ENCODE results near the gene PDCD10. TPM values are rescaled to one million over a fixed set of nuclear protein-coding genes. Genes with fewer than 3 reads are reported as not detected.

The PDCD10 gene
- total RNA-seq, 1 donor from 2014 or later: 34.7 TPM

- no peak for DNase-seq
- intact Hi-C loops (cut with micrococcal nuclease): no loop called here
- ATAC-seq: no peak
Observed at GRCh38 chr3:167736264-167736787, 1.6 kb upstream of the PDCD10 start.

DNA sequence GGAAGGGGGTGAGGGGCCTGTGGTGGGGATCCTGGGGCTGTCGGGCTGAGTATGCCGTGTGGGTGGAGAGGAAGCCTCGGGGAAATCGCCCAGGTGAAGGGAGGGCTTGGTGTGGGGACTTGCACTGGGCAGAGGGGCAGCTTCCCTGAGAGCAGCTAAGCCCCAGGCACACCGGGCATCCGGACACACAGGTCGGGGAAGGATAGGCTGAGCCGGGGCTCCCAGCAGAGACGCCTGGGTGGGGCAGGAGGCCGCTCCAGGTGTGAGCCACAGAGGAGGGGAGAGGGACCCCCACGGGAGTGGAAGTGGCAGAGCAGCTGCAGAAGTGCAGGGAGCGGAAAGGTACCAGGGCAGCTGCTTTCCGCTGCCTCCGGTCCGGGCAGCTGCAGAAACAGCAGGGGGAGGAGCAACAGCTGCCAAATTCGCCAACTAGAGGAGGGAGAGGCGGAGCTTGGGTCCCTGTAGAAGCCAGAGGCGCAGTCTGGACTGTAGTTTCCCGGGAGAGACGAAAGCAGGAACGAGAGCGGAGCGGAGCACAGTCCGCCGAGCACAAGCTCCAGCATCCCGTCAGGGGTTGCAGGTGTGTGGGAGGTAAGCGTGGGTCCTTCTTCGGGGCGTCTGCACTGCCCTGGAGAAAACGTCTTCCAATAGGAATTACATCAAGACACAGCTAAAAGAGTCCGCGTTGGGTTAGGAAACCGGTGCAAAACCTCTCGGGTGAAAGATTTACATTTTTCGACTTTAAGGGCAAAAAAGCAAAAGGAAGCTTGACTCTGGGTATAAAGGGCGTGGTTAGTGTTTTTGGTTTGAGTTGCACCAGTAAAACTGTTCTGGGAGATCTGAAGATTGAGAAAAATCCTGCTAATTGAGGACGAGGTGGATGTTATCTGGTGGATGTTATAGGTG, 794 bp upstream of the PDCD10 start, which contains the start of gene SERPINI1:
SERPINI1 (plus strand) TSS at position 489 of the 906 bp plus-strand sequence. CDS start 53,408 bp downstream, outside the sequence.
- intact Hi-C loops (cut with micrococcal nuclease): no loop called here
- peak; percentile 88 for DNase-seq
- peak; percentile 92 for ATAC-seq

DNA sequence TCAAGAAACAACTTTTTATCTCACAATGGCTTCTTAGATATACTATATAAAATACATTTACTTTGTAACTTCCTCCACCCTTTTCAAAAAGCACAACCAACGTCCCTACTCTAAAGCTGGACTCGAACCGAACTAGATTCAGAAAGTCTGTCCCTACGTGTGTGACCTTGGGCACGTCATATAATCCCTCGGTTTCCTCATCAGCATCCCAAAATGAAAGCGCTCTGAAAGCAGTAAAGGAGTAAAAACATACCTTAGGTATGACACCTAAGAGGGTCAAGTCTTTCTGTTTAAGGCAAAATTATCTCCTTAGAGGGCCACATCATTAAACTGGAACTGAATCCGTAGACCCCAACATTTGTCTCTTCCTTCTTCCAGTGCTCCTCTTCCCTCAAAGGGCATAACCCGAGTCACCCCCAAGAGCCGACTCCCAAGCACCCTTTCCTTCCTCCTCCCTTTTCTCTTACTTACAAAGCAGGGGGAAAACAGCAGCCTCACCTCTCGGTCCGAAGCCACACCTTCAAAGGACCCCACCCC, 663 bp downstream of the PDCD10 start:
- ATAC-seq: no peak
- DNase-seq: no peak
- intact Hi-C loops (cut with micrococcal nuclease): no loop called here

DNA sequence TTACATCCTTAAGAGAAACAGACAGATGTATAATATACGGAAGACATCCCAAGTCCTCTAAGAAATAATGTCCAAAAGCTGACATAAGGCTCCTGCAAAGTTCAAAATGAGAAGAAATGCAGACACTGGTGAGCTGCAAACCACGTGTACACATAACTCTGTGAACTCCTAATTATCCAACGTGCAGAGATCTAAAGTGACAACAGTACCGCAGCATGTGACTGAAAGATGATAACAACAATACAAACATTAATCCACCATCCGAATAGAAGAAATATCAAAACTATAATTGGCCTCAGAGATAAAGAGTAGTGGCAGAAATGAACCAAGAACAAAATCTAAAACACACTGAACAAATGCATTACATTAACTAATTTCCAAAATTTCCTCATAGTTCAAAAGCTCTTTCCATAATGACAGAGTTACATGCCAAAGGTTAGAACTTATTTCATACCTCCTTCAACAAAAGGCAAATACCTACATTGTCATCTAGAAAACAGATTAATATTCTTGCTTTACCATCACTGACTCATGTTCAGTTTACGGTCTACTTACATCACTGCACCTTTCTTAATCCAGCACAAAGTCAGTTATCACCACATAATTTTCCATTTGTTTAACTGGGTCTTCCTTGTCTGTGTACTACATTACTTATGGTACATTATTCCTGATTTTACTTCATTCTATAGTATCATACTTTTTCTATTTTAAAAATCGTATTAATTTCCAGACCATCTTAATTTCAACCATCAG, 2.2 kb downstream of the PDCD10 start:
- intact Hi-C loops (cut with micrococcal nuclease): no loop called here
- ATAC-seq: no peak
- no peak for DNase-seq

DNA sequence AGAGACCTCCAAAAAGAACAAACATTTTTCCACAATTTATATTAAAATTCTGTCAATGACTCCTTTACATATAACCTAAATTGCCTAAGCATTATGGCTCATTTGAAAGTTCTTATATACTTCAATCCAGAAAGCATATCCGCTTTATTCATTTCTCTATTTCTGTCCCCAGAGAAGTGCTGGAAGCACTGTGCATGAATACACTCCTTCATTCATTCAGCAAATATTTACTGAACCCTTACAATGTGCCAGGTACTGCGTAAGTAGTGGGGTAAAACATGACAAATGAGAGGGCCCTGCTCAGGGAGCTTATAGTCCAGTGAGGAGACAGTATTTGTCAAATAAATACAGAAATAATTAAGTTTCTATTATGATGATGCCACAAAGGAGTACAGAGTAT, 3.3 kb downstream of the PDCD10 start:
- ATAC-seq: no peak
- intact Hi-C loops (cut with micrococcal nuclease): no loop called here
- DNase-seq: no peak

GRCh38 chr3:167729591-167729990, 5.1 kb downstream of the PDCD10 start:
- intact Hi-C loops (cut with micrococcal nuclease): no loop called here
- ATAC-seq (no peak), DNase-seq (no peak)

GRCh38 chr3:167728632-167729323, 5.9 kb downstream of the PDCD10 start:
- DNase-seq (no peak), ATAC-seq (peak; percentile 90)
- intact Hi-C loops (cut with micrococcal nuclease): no loop called here

DNA sequence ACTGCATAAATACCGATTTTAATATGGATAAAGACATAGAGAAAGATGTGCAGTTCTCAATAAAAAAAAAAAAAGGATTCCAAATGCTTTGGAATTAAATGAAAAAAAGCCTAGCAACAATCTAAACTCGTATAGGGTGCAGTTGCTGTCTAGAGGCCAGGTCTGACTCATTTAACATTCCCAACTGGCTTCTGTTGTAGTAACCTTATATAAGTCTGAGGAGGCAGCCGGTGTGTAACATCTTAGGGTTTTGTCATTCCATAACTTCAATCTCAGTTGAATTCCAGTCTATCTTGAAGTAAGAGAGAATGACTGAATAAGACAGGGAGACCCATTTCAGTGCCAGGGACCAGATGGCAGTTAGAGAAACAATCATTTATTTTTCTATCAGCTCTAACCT, 6.5 kb downstream of the PDCD10 start:
- ATAC-seq (peak; percentile 72), DNase-seq (no peak)
- intact Hi-C loops (cut with micrococcal nuclease): no loop called here

DNA sequence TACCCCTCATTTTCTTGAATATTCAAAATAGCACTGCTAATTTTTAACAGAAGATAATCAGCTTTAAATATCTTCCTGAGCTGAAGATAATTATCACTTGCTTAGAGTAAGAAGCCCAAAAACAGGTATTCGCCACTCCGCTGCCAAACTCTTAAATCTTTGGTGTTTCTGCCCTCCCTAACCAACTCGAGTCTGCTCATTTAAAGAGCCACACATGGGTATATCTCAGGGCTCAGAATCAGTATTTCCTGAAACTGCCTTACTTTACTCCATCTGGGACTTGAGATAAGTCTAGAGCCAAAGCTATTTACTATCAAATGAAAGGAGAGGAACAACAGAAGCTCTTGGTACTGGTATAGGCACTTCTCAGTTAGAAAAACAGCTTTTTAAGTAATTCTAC, 10.8 kb downstream of the PDCD10 start:
- ATAC-seq: no peak
- intact Hi-C loops (cut with micrococcal nuclease): no loop called here

DNA sequence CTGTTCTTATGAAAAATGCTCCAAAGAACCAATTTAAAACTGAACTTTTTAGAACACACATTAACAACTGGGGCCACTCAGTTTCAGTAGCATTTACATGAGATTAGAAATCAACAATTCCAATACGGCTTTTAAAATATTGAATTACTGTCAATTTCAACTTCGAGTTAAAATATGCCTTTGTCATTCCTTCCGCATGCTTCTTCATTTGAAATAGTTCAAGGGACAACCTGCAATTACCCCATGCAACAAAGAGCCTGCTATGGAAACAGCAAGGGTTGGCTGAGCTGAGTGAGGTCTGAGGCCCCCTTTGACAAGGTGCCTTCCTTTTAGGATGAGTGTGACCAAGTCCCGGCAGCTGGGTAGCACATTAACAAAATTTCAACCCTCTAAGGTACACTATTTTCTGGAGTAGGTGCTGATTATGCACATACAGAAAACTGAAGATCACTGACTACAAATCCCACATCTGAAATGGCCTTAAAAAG, 11.6 kb downstream of the PDCD10 start:
- intact Hi-C loops (cut with micrococcal nuclease): no loop called here
- no peak for ATAC-seq

More for the DNA sequence above, 10.8 kb downstream of the PDCD10 start:
- no peak for DNase-seq

GRCh38 chr3:167718582-167718981, 16.1 kb downstream of the PDCD10 start:
- intact Hi-C loops (cut with micrococcal nuclease): no loop called here
- DNase-seq (no peak), ATAC-seq (no peak)

More for the DNA sequence above, 11.6 kb downstream of the PDCD10 start:
- DNase-seq: no peak

DNA sequence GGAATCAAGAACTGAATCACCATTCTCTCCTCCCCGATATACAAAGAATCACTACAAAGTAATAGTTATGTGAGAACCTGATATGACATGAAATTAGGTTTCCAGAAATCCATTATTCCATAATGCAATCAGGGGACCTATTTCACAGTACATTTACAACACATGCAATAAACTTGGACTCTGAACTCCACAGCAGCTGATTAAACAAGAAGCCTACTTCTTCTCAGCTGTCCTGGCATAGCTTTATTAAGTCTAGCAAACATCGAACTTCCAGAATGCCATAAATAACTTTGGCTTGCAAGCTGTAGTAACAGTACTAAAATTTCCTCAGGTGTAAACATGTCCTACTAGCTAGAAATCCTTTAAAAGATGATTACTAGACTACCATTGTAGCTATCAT, 17.8 kb downstream of the PDCD10 start:
- peak; percentile 38 for ATAC-seq
- intact Hi-C loops (cut with micrococcal nuclease): no loop called here
- DNase-seq: no peak

DNA sequence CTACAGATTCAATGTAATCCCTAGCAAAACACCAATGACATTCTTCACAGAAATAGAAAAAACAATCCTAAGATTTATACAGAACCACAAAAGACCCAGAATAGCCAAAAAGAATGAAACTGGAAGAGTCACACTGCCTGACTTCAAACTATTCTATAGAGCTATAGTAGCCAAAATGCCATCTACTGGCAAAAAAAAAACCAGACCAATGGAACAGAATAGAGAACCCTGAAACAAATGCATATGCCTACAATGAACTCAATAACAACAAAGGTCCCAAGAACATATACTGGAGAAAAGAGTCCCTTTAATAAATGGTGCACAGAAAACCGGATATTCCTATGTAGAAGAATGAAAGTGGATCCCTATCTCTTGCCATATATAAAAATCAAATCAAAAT, 19.8 kb downstream of the PDCD10 start:
- DNase-seq: no peak
- intact Hi-C loops (cut with micrococcal nuclease): no loop called here
- ATAC-seq: no peak

DNA sequence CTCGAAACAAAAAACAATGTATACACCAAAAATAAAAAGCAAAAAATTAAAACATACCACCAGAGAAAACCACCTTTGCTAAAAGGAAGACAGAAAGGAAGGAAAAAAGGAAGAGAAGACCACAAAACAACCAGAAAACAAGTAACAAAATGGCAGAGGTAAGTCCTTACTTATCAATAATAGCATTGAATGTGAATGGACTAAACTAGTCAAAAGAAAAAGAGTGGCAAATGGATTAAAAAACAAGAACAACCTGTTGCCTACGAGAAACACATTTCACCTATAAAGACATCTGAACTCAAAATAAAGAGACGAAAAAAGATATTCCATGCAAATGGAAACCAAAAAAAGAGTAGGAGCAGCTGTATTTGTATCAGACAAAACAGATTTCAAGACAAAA, 22.2 kb downstream of the PDCD10 start:
- ATAC-seq: no peak
- intact Hi-C loops (cut with micrococcal nuclease): no loop called here
- no peak for DNase-seq

DNA sequence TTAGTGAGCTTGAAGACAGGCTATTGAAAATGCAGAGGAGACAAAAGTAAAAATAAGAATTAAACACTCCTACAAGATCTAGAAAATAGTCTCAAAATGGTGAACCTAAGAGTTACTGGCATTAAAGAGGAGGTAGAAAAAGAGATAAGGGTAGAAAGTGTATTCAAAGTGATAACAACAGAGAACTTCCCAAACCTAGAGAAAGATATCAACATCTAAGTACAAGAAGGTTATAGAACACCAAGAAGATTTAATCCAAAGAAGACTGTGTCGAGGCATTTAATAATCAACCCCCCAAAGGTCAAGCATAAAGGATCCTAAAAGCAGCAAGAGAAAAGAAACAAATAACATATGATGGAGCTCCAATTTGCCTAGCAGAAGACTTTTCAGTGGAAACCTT, 23.3 kb downstream of the PDCD10 start:
- no peak for ATAC-seq
- DNase-seq: no peak
- intact Hi-C loops (cut with micrococcal nuclease): no loop called here

DNA sequence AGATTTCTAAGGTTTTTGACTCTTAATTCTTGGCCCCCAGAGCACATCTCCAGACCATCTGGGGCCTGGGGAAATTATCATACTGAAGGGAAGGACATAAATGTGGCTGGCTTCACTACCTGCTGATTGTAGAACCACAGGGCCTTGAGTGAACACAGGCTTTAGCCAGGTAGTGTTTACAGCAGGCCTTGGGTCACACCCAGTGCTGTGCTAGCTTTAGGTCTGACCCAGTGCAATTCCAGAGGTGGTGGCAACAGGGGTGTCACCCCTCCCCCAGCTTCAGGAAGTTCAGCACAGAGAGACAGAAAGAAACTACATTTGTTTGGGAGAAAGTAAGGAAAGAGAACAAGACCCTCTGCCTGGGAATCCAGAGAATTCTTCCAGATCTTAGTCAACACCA, 24.1 kb downstream of the PDCD10 start:
- DNase-seq (no peak), ATAC-seq (no peak)
- intact Hi-C loops (cut with micrococcal nuclease): no loop called here

- DNase-seq: no peak
- intact Hi-C loops (cut with micrococcal nuclease): no loop called here
- ATAC-seq: no peak
Observed at GRCh38 chr3:167709690-167710089, 25.0 kb downstream of the PDCD10 start.

GRCh38 chr3:167705840-167706239, 28.9 kb downstream of the PDCD10 start:
- DNase-seq (no peak), ATAC-seq (no peak)
- intact Hi-C loops (cut with micrococcal nuclease): no loop called here

DNA sequence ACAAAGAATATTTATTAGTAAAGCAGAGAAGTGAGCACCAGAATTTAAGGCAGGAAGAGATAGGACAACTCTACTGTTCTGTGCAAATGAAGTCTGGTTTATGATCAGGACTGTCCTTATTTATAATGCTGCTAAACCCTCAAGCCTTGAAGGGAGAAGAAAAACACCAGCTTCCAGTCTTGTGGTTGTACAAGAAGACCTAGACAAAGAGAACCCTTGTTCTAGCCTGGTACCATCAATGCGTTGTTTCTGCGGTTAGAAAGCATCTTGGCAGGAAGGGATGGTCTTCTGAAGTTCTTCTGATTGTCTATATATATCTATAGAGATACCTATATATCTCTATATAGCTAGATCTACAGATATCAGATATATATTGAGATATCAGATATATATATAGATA, 33.8 kb downstream of the PDCD10 start:
- DNase-seq (no peak), ATAC-seq (no peak)
- intact Hi-C loops (cut with micrococcal nuclease): no loop called here

All from left ventricle myocardium superior (tissue), 1 donor.